Adrenal gland (tissue), 5 donors: ENCODE results near the gene CDC5L.

Experiments used
- CTCF ChIP-seq, 6 experiments: fragments of 450-650 bp in 4 of 6; fragments of 200-600 bp in 2 of 6; sonication (generic) in 1 of 6; IDR thresholded peaks; 1 replicate in 5 of 6; 2 replicates in 1 of 6; pipeline versions ENCODE4 v1.5.1 to v1.8.0; 2016 to 2021; ENCODE audit warnings: antibody characterized with exemption in 6 of 6, mild to moderate bottlenecking in 2 of 6, moderate library complexity in 1 of 6
- POLR2A ChIP-seq, 2 donors: fragments of 450-650 bp; IDR thresholded peaks; one replicate each; pipeline ENCODE4 v1.6.1; 2017; ENCODE audit warnings: antibody characterized with exemption in 2 of 2, mild to moderate bottlenecking in 2 of 2, moderate library complexity in 1 of 2
- donor health status: DM: no; HTN: no; CAD: no.

DNA sequence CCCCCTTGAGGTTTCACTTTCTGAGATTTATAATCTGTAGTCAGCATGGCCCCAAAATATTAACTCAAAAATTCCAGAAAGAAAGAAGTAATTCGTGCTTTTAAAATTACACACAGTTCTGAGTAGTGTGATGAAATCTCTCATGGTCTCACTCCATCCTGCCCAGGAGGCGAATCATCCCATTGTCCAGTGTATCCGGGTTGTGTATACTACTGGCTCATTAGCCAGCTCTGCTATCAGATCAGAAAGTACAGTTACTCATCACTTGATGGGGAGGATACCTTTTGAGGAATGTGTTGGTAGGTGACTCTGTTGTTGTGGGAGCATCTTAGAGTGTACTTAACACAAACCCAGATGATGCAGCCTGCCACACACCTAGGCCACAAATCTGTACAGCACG is 65.2 kb downstream of the CDC5L start:
- TF ChIP-seq CTCF (IDR thresholded peaks at IDR 0.05): no peak
- TF ChIP-seq POLR2A (IDR thresholded peaks at IDR 0.05): no peak
